ENCODE data around the gene ERICH3. TPM values are rescaled to one million over a fixed set of nuclear protein-coding genes. Genes with fewer than 3 reads are reported as not detected.

The ERICH3 gene
- total and polyA plus RNA-seq, 9 of the 15 experiments (the other 6 are each of a cell fraction or from before 2014, with no cell fraction given): not detected

GRCh38 chr1:74677926-74678325 lies 4.3 kb upstream of the ERICH3 start (continued):
- no peak for TF ChIP-seq USF2 (CRISPR knock-in tag; IDR thresholded peaks at IDR 0.05)
- TF ChIP-seq SMAD2 (IDR thresholded peaks at IDR 0.05; ENCODE audit: low read depth, low read length): no peak
- no peak for TF ChIP-seq ZKSCAN3 (CRISPR knock-in tag; IDR thresholded peaks at IDR 0.05)
- no peak for TF ChIP-seq CLOCK (CRISPR knock-in tag; IDR thresholded peaks at IDR 0.05; ENCODE audit: borderline replicate concordance)
- TF ChIP-seq YBX1 (IDR thresholded peaks at IDR 0.05): no peak
- TF ChIP-seq NR4A1 (CRISPR knock-in tag; IDR thresholded peaks at IDR 0.05): no peak
- TF ChIP-seq NR4A1 (tag; IDR thresholded peaks at IDR 0.05): no peak

- H3K27ac ChIP-seq (ENCODE audit: extremely low read depth, low read depth, low read length): no peak overlapping the region
- H3K4me3 ChIP-seq: no peak overlapping the region
- no peaks in the 10 kb centered on the region for H3K79me2 ChIP-seq (ENCODE audit: control insufficient read depth, insufficient read depth, low read length)
- no peaks in the 10 kb centered on the region for H3K9me3 ChIP-seq (replicated peaks; ENCODE audit: control insufficient read depth, insufficient read depth, low read depth, low read length)
- POLR2A ChIA-PET: interaction anchor here (0.7 kb wide), 1 partner anchor 634 kb away, joined by 3 read pairs; no protein-coding TSS in a partner anchor
- no peaks in the 10 kb centered on the region for H4K20me1 ChIP-seq (replicated peaks; ENCODE audit: control insufficient read depth, insufficient read depth, low read length)
- in situ Hi-C loops (cut with MboI): no loop called here
- no peak for ATAC-seq
- H3K9me1 ChIP-seq (ENCODE audit: control insufficient read depth, insufficient read depth, low read length): no peaks in the 10 kb centered on the region
- H3K4me2 ChIP-seq (ENCODE audit: insufficient read depth, low read length): no peak overlapping the region
- FAIRE-seq: no peak
- no peaks in the 10 kb centered on the region for H3K36me3 ChIP-seq (ENCODE audit: control insufficient read depth, insufficient read depth, low read length)
- no peaks in the 10 kb centered on the region for H3K27me3 ChIP-seq (ENCODE audit: control insufficient read depth in 2 of 2, insufficient read depth in 2 of 2, low read length in 2 of 2)
- WGBS (ENCODE audit: insufficient coverage, low coverage, missing lambda C conversion rate): 2% methylated on average over 6 of the region's 6 CpGs
- no peak for DNase-seq (ENCODE audit: extremely low read depth in 1 of 4, low spot score in 3 of 4)
- intact Hi-C loops (cut with micrococcal nuclease): no loop called here
- H3K4me1 ChIP-seq (replicated peaks in 1 of 2; ENCODE audit: control insufficient read depth in 2 of 2, insufficient read depth in 2 of 2, low read length in 2 of 2): peaks cover 0 to 3% of the 10 kb centered on the region in 2 experiments; a peak in 1 of 5 replicates
- TF ChIP-seq ZNF12 (CRISPR knock-in tag; IDR thresholded peaks at IDR 0.05): no peak
- TF ChIP-seq BRF1 (IDR thresholded peaks at IDR 0.05; ENCODE audit: borderline replicate concordance, extremely low read depth, insufficient read length): no peak
- TF ChIP-seq SMAD1 (IDR thresholded peaks at IDR 0.05; ENCODE audit: low read depth, low read length, partially characterized antibody): no peak
- TF ChIP-seq CTCFL (IDR thresholded peaks at IDR 0.05; ENCODE audit: borderline replicate concordance, insufficient read depth, low read depth, low read length, poor library complexity, severe bottlenecking): no peak
- no TSS peak for BruUV-seq (replicated peaks)
- CTCF ChIA-PET (ENCODE audit: low intra/inter-chr PET ratio): no interaction called here
- no peak overlapping the region for H3K9ac ChIP-seq (ENCODE audit: insufficient read depth in 1 of 2, low read depth in 2 of 2, low read length in 2 of 2)
- H2AFZ ChIP-seq (ENCODE audit: low read depth, low read length): no peak overlapping the region
Measured at GRCh38 chr1:74674278-74675048, 871 bp upstream of the ERICH3 start.
